ENCODE data around the gene YPEL2. TPM values are rescaled to one million over a fixed set of nuclear protein-coding genes. Genes with fewer than 3 reads are reported as not detected.
A peak's percentile ranks its signal among the peaks of the same experiment; 100 is the strongest.

Gene YPEL2
- total and polyA plus RNA-seq, 2 of the 13 experiments (the other 11 are each of a cell fraction or from before 2014, with no cell fraction given), result 8.5 to 21.1 TPM

DNA sequence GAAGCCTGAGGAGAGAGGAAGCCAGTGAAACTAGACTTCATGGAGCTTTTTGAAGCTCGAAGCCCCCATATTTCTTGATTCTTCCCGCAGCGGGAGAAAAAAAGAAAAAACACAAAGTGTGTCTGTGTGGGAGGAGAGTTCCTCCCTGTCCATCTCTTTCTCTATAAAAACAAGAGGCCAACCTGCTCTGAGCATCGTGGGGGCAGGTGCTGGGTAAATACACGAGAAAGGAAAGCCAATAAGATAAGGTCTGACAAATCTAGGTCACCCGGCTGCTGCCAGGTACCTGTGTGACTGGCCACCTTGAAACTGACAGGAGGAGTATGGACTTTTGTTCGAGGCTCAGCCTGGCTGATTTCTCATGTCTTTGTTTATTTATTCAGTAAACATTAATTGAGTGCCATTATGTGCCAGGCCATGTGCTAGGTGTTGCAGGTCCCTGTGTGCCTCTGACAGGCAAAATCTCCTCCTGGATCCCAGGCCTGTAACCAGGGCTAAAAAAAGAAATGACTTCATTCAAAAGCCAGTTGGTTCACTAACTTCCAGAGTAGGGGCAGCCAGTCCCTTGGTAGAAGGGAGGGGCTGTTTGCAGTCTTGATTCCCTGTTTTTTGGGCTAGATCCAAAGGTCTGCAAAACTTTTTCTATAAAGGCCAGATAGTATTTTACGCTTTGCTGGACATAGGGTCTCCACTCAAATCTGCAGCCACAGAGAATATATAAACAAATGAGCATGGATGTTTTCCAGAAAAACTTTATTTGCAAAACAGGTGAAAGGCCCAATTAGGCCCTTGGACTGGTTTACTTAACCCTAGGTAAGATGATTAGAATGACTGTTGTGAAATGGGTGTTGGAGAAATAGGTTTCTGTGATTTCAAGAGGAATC is 35.6 kb downstream of the YPEL2 start (continued):
- TF ChIP-seq ZSCAN21 (CRISPR knock-in tag; IDR thresholded peaks at IDR 0.05; ENCODE audit: borderline replicate concordance), result peak; percentile 38; the same call in 1 of the 2 replicates
- peak; percentile 92; the same call in 1 of the 2 replicates for TF ChIP-seq NCOR1 (IDR thresholded peaks at IDR 0.05; ENCODE audit: borderline replicate concordance, low read length)
- no peak for TF ChIP-seq ZNF10 (CRISPR knock-in tag; IDR thresholded peaks at IDR 0.05; ENCODE audit: borderline replicate concordance, low read depth)
- peak; percentile 64; the same call in 1 of the 2 replicates for TF ChIP-seq MZF1 (CRISPR knock-in tag; IDR thresholded peaks at IDR 0.05; ENCODE audit: borderline replicate concordance)
- TF ChIP-seq, protein P1, sequence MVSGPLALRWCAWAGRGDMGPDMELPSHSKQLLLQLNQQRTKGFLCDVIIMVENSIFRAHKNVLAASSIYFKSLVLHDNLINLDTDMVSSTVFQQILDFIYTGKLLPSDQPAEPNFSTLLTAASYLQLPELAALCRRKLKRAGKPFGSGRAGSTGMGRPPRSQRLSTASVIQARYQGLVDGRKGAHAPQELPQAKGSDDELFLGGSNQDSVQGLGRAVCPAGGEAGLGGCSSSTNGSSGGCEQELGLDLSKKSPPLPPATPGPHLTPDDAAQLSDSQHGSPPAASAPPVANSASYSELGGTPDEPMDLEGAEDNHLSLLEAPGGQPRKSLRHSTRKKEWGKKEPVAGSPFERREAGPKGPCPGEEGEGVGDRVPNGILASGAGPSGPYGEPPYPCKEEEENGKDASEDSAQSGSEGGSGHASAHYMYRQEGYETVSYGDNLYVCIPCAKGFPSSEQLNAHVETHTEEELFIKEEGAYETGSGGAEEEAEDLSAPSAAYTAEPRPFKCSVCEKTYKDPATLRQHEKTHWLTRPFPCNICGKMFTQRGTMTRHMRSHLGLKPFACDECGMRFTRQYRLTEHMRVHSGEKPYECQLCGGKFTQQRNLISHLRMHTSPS (CRISPR knock-in tag; IDR thresholded peaks at IDR 0.05; ENCODE audit: low read depth), result peak; percentile 95
- TF ChIP-seq ZIK1 (CRISPR knock-in tag; IDR thresholded peaks at IDR 0.05; ENCODE audit: borderline replicate concordance, low read depth), result no peak
- TF ChIP-seq JUN (CRISPR knock-in tag; IDR thresholded peaks at IDR 0.05), result peak; percentile 95
- TF ChIP-seq ATF1 (CRISPR knock-in tag; IDR thresholded peaks at IDR 0.05), result peak; percentile 74
- peak; percentile 94 for TF ChIP-seq HNF4A (CRISPR knock-in tag; IDR thresholded peaks at IDR 0.05)
- peak; percentile 65 for TF ChIP-seq CCAR2 (optimal IDR thresholded peaks at IDR 0.05; ENCODE audit: low read depth, low read length)
- TF ChIP-seq, protein P2, sequence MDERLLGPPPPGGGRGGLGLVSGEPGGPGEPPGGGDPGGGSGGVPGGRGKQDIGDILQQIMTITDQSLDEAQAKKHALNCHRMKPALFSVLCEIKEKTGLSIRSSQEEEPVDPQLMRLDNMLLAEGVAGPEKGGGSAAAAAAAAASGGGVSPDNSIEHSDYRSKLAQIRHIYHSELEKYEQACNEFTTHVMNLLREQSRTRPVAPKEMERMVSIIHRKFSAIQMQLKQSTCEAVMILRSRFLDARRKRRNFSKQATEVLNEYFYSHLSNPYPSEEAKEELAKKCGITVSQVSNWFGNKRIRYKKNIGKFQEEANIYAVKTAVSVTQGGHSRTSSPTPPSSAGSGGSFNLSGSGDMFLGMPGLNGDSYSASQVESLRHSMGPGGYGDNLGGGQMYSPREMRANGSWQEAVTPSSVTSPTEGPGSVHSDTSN (CRISPR knock-in tag; IDR thresholded peaks at IDR 0.05), result peak; percentile 77
- TF ChIP-seq ZNF333 (CRISPR knock-in tag; IDR thresholded peaks at IDR 0.05; ENCODE audit: borderline replicate concordance), result 0 out of 2 replicates have a peak, but pooled peaks have one; percentile 39
- peak; percentile 97 for TF ChIP-seq PITX1 (CRISPR knock-in tag; IDR thresholded peaks at IDR 0.05)
- peak; percentile 48; the same call in 1 of the 2 replicates for TF ChIP-seq BRCA1 (CRISPR knock-in tag; IDR thresholded peaks at IDR 0.05)
- TF ChIP-seq, protein P3, sequence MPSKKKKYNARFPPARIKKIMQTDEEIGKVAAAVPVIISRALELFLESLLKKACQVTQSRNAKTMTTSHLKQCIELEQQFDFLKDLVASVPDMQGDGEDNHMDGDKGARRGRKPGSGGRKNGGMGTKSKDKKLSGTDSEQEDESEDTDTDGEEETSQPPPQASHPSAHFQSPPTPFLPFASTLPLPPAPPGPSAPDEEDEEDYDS (CRISPR knock-in tag; IDR thresholded peaks at IDR 0.05), result peak; percentile 66; the same call in 1 of the 2 replicates
- TF ChIP-seq AHDC1 (CRISPR knock-in tag; IDR thresholded peaks at IDR 0.05; ENCODE audit: borderline replicate concordance), result peak; percentile 96
- TF ChIP-seq HNF4G (IDR thresholded peaks at IDR 0.05; ENCODE audit: borderline replicate concordance, low read depth, low read length), result peak; percentile 90
- TF ChIP-seq HNF4G (CRISPR knock-in tag; IDR thresholded peaks at IDR 0.05; ENCODE audit: borderline replicate concordance, low read depth), result peak; percentile 76; the same call in 1 of the 2 replicates
- TF ChIP-seq WIZ (CRISPR knock-in tag; IDR thresholded peaks at IDR 0.05), result no peak
- no peak for TF ChIP-seq ZNF446 (CRISPR knock-in tag; IDR thresholded peaks at IDR 0.05)
